C4-2B (cell line): ENCODE data around the gene NRP2.

Source experiments
- H3K27ac ChIP-seq: fragments of 450-650 bp; 2 replicates; pipeline ENCODE4 v1.5.1; 2017
- ZFX ChIP-seq: fragments of 450-650 bp; IDR thresholded peaks from 2 replicates; pipeline ENCODE4 v1.6.1; 2017
- TF ChIP-seq, protein P1 (sequence below): fragments of 450-650 bp; conservative IDR thresholded peaks from 2 replicates; pipeline ENCODE4 v1.5.1; 2017; ENCODE audit warnings: mild to moderate bottlenecking

NRP2 gene

DNA sequence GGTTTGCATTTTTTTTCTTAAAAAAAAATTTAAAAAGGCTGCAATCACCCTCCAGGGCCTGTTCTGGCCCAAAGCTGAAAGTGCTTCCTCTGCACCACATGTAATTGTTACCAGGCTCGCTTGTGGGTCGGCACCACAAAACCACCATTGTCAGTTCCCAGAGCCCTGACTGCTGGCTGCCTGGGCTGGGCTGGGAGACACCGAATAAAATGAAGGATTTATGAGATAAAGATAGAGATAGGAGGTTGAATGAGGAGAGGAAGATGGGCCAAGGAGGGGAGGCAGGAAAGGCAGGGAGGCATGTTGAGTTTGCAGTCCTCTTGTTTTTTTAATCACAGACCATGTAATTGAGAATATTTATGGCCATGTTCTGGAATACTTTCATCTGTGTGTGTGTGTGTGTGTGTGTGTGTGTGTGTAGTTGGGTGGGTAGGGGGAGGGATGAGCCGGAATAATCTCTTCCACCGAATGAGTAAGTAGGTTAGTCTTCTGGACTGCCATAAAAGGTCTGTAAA, 14.7 kb downstream of the NRP2 start:
- no peak for TF ChIP-seq ZFX
- TF ChIP-seq, protein P1, sequence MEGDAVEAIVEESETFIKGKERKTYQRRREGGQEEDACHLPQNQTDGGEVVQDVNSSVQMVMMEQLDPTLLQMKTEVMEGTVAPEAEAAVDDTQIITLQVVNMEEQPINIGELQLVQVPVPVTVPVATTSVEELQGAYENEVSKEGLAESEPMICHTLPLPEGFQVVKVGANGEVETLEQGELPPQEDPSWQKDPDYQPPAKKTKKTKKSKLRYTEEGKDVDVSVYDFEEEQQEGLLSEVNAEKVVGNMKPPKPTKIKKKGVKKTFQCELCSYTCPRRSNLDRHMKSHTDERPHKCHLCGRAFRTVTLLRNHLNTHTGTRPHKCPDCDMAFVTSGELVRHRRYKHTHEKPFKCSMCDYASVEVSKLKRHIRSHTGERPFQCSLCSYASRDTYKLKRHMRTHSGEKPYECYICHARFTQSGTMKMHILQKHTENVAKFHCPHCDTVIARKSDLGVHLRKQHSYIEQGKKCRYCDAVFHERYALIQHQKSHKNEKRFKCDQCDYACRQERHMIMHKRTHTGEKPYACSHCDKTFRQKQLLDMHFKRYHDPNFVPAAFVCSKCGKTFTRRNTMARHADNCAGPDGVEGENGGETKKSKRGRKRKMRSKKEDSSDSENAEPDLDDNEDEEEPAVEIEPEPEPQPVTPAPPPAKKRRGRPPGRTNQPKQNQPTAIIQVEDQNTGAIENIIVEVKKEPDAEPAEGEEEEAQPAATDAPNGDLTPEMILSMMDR: no peak
- H3K27ac ChIP-seq: no peak overlapping the region

- TF ChIP-seq, protein P1: no peak
- TF ChIP-seq ZFX: no peak
- H3K27ac ChIP-seq: no peak overlapping the region
These were observed 16.3 kb downstream of the NRP2 start for GRCh38 chr2:205698286-205699268.

DNA sequence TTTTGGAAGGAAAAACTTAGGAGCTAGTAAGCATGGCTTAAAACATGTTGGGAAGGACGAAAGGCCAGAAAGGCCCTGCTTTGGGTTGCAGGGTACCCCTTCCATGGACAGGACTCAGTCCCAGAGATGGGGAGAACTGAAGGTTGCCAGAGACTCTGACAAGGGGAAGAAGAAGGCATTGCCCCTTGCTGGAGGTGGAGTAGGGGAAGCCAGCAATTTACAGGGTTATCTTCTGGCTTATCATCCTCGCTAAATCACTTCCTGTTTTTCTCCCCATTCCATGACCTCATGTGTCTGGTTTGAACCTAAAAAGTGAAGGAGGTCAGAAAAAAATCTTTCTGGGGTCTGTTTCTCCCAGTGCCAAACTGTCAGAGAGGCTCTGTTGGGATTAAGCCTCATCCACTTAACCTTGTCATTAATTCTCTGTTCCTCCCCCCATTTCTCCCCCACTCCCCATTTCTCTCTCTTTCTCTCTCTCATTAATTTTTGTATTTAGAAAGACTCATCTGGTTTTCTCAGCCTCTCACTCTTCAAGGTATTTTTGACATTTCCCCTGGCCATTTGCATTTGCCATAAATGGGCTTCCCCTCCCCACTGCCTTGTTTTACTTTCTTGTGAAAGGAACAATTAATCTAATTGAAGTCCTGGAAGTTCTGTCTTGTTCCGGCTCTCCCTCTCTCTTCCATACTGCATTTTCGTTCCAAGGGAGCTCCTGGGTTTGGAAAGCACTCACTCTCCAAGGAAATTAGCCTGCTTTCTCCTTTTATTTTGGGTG, 17.4 kb downstream of the NRP2 start:
- H3K27ac ChIP-seq: no peak overlapping the region
- TF ChIP-seq, protein P1: no peak
- no peak for TF ChIP-seq ZFX

DNA sequence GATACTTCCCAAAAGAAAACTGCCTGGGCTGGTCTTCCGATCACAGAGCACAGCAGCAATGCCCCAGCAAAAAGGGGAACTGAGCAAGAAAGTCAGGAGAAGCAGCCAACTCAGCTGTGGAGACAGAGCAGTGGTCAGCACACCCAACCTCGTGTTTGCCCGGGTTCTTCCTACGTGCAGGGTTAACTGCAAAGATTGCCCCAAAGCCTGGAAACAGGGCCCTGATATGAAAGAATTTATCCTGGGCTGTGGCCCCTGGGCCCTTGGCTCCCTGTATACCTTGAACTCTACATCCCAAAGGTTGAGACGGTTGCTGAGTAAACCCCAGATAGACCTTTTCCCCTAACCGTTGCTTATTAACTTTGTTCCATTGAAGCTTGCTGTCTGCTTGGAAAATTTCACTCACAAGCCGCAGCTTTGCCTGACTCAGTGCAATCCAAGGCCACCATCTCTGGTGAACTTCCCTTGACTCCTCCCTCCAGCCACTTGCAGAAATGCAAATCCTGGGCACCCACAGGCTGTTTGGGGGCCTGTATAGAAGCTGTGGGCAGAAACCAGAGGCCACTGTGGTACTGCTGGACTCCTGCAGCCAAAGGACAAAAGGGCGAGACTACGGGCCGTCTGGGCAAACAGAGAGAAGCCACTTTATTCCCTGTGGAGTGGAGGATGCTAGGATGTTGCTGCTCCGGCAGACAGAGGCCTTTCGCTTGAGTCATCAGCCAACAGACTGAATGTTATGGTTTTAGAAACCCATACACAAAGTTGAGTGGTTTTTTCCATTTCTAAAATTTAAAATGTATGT, 18.2 kb downstream of the NRP2 start:
- no peak overlapping the region for H3K27ac ChIP-seq
- TF ChIP-seq, protein P1: no peak
- no peak for TF ChIP-seq ZFX

DNA sequence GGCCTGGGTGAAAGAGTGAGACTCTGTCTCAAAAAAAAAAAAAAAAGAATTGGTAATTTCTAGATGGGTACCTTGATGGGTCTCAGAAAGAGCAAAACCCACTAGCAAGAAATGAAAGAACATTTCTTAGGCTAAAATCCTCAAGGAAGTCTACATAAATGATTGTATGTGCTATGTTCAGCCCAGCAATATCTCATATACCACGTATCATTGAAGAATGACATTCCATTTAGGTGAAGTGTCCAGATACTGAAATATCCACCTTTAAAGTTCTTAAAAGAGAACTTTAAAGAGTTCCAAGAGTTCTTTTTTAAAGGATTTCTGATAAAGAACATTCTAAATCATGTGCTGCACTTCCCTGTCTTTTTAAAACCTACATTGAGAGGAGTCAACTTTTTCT, 19.2 kb downstream of the NRP2 start:
- TF ChIP-seq ZFX: no peak
- TF ChIP-seq, protein P1: no peak
- no peak overlapping the region for H3K27ac ChIP-seq

GRCh38 chr2:205702576-205702975, 20.3 kb downstream of the NRP2 start:
- TF ChIP-seq, protein P1: no peak
- TF ChIP-seq ZFX: no peak
- no peak overlapping the region for H3K27ac ChIP-seq
